ENCODE measurements around the gene SERINC3. TPM values are rescaled to one million over a fixed set of nuclear protein-coding genes. Genes with fewer than 3 reads are reported as not detected.

Gene SERINC3
- total and polyA plus RNA-seq, 2 donors (not counting 3 experiments of a cell fraction or from before 2014, with no cell fraction given), result 83.7 to 177 TPM

DNA sequence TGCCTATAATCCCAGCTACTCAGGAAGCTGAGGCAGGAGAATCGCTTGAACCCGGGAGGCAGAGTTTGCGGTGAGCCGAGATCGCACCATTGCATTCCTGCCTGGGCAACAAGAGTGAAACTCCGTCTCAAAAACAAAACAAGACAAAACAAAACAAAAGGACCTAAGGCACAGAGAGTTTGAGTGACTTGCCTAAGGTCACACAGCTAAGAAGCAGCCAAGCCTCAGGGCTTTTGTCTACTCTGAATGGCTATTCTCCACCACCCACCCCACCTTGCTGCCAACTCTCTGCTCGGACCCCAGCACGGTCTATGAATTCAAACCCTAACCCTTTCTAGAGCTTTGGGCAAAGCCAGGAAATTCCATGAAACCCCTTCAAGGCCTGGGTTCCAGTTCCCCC is 65.3 kb downstream of the SERINC3 start:
- POLR2A ChIA-PET, result no interaction called here
- no peak overlapping the region for H2AFZ ChIP-seq (ENCODE audit: low read depth, low read length)
- no peak overlapping the region for H3K4me3 ChIP-seq (replicated peaks in 1 of 3; ENCODE audit: insufficient read depth in 1 of 3, low read depth in 1 of 3, low read length in 3 of 3)
- no peak for DNase-seq (ENCODE audit: low read depth, low spot score)
- H4K20me1 ChIP-seq (replicated peaks; ENCODE audit: control insufficient read depth, extremely low read depth, insufficient read depth, low read length), result no peaks in the 10 kb centered on the region
- no peaks in the 10 kb centered on the region for H3K79me2 ChIP-seq (ENCODE audit: control insufficient read depth, insufficient read depth, low read length)
- H3K4me1 ChIP-seq (ENCODE audit: control insufficient read depth, extremely low read depth, insufficient read depth, low read length), result no peaks in the 10 kb centered on the region
- TF ChIP-seq GATA2 (IDR thresholded peaks at IDR 0.05; ENCODE audit: insufficient read depth, insufficient read length, low read depth, low read length), result no peak
- TF ChIP-seq MYC (IDR thresholded peaks at IDR 0.05; ENCODE audit: low read depth, low read length), result no peak
- no peak for TF ChIP-seq JUN (IDR thresholded peaks at IDR 0.05; ENCODE audit: borderline replicate concordance, insufficient read depth, insufficient read length, low read depth)
- no peak for TF ChIP-seq EZH2 (IDR thresholded peaks at IDR 0.05; ENCODE audit: borderline replicate concordance, low read depth, low read length, severe bottlenecking)
- no peak for TF ChIP-seq FOS (IDR thresholded peaks at IDR 0.05; ENCODE audit: borderline replicate concordance, insufficient read depth, low read length)
- no peak overlapping the region for H3K9ac ChIP-seq (replicated peaks; ENCODE audit: extremely low read depth, insufficient read depth, low read length)
- H3K27ac ChIP-seq (ENCODE audit: insufficient read depth, low read depth, low read length), result no peak overlapping the region
- FAIRE-seq, result no peak
- peaks cover 2% of the 10 kb centered on the region in 2 experiments for H3K27me3 ChIP-seq (ENCODE audit: control insufficient read depth in 2 of 2, insufficient read depth in 2 of 2, low read length in 2 of 2)
- H3K36me3 ChIP-seq (ENCODE audit: control insufficient read depth in 2 of 2, extremely low read depth in 1 of 2, insufficient read depth in 2 of 2, low read length in 2 of 2), result no peaks in the 10 kb centered on the region
- BruUV-seq (replicated peaks), result no TSS peak
- dilution Hi-C loops (cut with MboI; ENCODE audit: extremely low pct_ligation_motif_present, low sequenced_read_pairs) (no loop called here), intact Hi-C loops (cut with micrococcal nuclease) (no loop called here)
- H3K4me2 ChIP-seq (ENCODE audit: insufficient read depth, low read length), result no peak overlapping the region
- CTCF ChIA-PET, result interaction anchor here (1.9 kb wide), 1 partner anchor 42 kb away, joined by 4 read pairs; no protein-coding TSS in a partner anchor
- no peaks in the 10 kb centered on the region for H3K9me1 ChIP-seq (replicated peaks; ENCODE audit: control insufficient read depth, extremely low read depth, insufficient read depth, low read length)
- no peaks in the 10 kb centered on the region for H3K9me3 ChIP-seq (replicated peaks; ENCODE audit: control insufficient read depth, insufficient read depth, low read length)

- no peak overlapping the region for H3K9ac ChIP-seq (replicated peaks; ENCODE audit: extremely low read depth, insufficient read depth, low read length)
- FAIRE-seq (no peak), DNase-seq (ENCODE audit: low read depth, low spot score) (no peak)
- BruUV-seq (replicated peaks), result no TSS peak
- ChIA-PET POLR2A (no interaction called here), CTCF (interaction anchor here (1.9 kb wide), 1 partner anchor 40 kb away, joined by 4 read pairs; no protein-coding TSS in a partner anchor)
- no peaks in the 10 kb centered on the region for H3K9me3 ChIP-seq (replicated peaks; ENCODE audit: control insufficient read depth, insufficient read depth, low read length)
- dilution Hi-C loops (cut with MboI; ENCODE audit: extremely low pct_ligation_motif_present, low sequenced_read_pairs) (no loop called here), intact Hi-C loops (cut with micrococcal nuclease) (no loop called here)
- H3K27ac ChIP-seq (ENCODE audit: insufficient read depth, low read depth, low read length), result no peak overlapping the region
- no peak overlapping the region for H3K4me3 ChIP-seq (replicated peaks in 1 of 3; ENCODE audit: insufficient read depth in 1 of 3, low read depth in 1 of 3, low read length in 3 of 3)
- H3K4me1 ChIP-seq (ENCODE audit: control insufficient read depth, extremely low read depth, insufficient read depth, low read length), result no peaks in the 10 kb centered on the region
- H4K20me1 ChIP-seq (replicated peaks; ENCODE audit: control insufficient read depth, extremely low read depth, insufficient read depth, low read length), result no peaks in the 10 kb centered on the region
- H3K4me2 ChIP-seq (ENCODE audit: insufficient read depth, low read length), result no peak overlapping the region
- H3K27me3 ChIP-seq (ENCODE audit: control insufficient read depth in 2 of 2, insufficient read depth in 2 of 2, low read length in 2 of 2), result peaks cover 2% of the 10 kb centered on the region in 2 experiments
- H3K9me1 ChIP-seq (replicated peaks; ENCODE audit: control insufficient read depth, extremely low read depth, insufficient read depth, low read length), result no peaks in the 10 kb centered on the region
- no peaks in the 10 kb centered on the region for H3K36me3 ChIP-seq (ENCODE audit: control insufficient read depth in 2 of 2, extremely low read depth in 1 of 2, insufficient read depth in 2 of 2, low read length in 2 of 2)
- no peak overlapping the region for H2AFZ ChIP-seq (ENCODE audit: low read depth, low read length)
- H3K79me2 ChIP-seq (ENCODE audit: control insufficient read depth, insufficient read depth, low read length), result no peaks in the 10 kb centered on the region
- TF ChIP-seq EZH2 (IDR thresholded peaks at IDR 0.05; ENCODE audit: borderline replicate concordance, low read depth, low read length, severe bottlenecking) (no peak), FOS (IDR thresholded peaks at IDR 0.05; ENCODE audit: borderline replicate concordance, insufficient read depth, low read length) (no peak), GATA2 (IDR thresholded peaks at IDR 0.05; ENCODE audit: insufficient read depth, insufficient read length, low read depth, low read length) (no peak), MAX (IDR thresholded peaks at IDR 0.05; ENCODE audit: insufficient read depth, insufficient read length) (no peak), MYC (IDR thresholded peaks at IDR 0.05; ENCODE audit: low read depth, low read length) (no peak), POLR2AphosphoS5 (IDR thresholded peaks at IDR 0.05; ENCODE audit: insufficient read depth, low read depth, low read length) (no peak), POLR2A (IDR thresholded peaks at IDR 0.05; ENCODE audit: low read depth, low read length) (no peak), JUN (IDR thresholded peaks at IDR 0.05; ENCODE audit: borderline replicate concordance, insufficient read depth, insufficient read length, low read depth) (no peak)
- TF ChIP-seq, protein P1, sequence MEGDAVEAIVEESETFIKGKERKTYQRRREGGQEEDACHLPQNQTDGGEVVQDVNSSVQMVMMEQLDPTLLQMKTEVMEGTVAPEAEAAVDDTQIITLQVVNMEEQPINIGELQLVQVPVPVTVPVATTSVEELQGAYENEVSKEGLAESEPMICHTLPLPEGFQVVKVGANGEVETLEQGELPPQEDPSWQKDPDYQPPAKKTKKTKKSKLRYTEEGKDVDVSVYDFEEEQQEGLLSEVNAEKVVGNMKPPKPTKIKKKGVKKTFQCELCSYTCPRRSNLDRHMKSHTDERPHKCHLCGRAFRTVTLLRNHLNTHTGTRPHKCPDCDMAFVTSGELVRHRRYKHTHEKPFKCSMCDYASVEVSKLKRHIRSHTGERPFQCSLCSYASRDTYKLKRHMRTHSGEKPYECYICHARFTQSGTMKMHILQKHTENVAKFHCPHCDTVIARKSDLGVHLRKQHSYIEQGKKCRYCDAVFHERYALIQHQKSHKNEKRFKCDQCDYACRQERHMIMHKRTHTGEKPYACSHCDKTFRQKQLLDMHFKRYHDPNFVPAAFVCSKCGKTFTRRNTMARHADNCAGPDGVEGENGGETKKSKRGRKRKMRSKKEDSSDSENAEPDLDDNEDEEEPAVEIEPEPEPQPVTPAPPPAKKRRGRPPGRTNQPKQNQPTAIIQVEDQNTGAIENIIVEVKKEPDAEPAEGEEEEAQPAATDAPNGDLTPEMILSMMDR (IDR thresholded peaks at IDR 0.05; ENCODE audit: extremely low read depth in 1 of 2, insufficient read depth in 1 of 2, low read depth in 1 of 2, low read length in 2 of 2), result no peak
Measured at GRCh38 chr20:44455126-44455525, 66.7 kb downstream of the SERINC3 start.

Data from endothelial cell of umbilical vein (primary cell).